H4 (cell line): Measurements from ENCODE around the gene GLB1L. TPM values are rescaled to one million over a fixed set of nuclear protein-coding genes. Genes with fewer than 3 reads are reported as not detected.

ENCODE experiments used
- DNase-seq: peaks from one replicate; pipeline ENCODE4 v3.0.0-alpha.2; 2015; ENCODE audit warnings: low spot score
- total RNA-seq: library from RNA; depleted of rRNA; stranded (reverse); fragments of >200 nt; shearing (Covaris generic); gene quantifications from 2 replicates; pipeline ENCODE4 v1.2.3, GENCODE V29; 2014

GLB1L gene
- total RNA-seq, 1 experiment from 2014 or later, result 5.7 TPM

GRCh38 chr2:219223831-219224610, 21.2 kb downstream of the GLB1L start:
- no peak for DNase-seq

- no peak for DNase-seq
These were observed 23.2 kb downstream of the GLB1L start for GRCh38 chr2:219221957-219222518.

GRCh38 chr2:219220652-219221402, 24.4 kb downstream of the GLB1L start:
- no peak for DNase-seq

GRCh38 chr2:219219784-219220532, 25.3 kb downstream of the GLB1L start:
- DNase-seq, result no peak

DNA sequence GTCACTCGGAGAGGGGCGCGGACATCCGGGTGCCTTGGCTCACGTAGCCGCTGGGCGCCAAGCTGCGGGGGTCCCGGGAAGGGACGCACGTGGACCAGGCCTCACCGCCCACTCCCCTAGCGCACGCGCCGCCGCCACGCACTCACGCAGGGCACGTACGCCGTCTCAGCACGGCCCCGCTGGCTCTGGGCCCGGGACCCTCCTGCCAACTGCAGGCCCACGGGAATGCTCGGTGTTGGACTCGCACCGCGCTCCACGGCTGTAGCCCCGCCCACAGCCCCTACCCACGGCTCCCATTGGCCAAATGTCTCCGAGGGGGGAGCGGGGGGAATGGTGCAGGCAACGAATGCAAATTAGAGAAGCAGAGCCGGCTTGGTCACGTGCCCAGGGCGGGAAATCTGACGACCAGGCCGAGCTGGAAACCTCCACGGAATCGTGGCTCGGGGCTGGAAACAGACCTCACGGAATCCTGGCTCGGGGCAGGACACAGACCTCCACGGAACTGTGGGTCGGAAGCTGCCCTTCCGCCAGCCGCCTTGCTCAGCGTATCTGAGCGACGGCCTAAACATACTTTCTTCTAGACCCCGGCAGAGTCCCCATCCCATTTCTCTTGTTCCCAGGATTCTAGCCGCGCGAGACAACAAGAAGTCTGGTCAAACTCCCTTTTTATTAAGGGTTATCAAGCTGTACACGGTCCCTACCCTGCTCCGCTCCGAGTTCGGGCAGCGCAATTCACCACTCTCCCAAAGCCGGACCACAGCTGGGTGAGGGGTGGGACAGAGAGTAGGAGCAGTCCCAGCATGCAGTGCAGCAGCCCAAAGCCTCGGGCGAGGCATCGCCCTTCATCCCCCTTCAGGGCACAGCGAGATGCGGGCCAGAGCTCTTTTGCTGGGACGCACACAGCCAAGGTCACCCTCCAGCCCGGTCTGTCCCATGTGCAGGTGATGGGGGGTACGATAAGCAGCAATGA, 26.2 kb downstream of the GLB1L start, which contains the start of gene ABCB6:
ABCB6 (minus strand) TSS at position 227 of the 970 bp plus-strand sequence. CDS start 285 bp downstream, outside the sequence.
- peak; percentile 92 for DNase-seq

DNA sequence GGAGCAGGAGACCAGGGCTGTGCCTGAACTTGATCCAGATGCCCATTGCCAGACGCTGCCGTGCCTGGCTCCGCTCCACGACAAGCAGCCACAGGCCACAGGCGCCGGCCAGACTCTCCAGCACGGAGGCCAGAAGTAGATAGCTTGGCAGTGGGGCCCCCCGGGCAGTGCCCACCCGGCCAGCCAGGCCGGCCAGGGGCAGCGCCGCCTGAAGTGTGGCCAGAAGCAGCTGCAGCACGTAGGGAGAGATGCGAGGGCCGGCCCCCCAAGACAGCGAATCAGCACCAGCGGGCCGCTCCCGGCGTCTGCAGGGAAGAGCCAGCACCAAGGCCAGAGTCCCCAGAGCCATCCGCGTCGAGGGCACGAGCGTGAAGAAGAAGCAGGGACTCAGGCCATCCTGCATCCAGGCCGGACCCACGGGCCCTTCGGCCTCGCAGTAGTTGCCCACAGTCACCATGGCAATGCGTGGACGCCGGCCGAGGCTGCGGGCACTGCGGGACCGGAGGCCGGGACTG, 27.0 kb downstream of the GLB1L start:
- DNase-seq, result peak; percentile 63

DNA sequence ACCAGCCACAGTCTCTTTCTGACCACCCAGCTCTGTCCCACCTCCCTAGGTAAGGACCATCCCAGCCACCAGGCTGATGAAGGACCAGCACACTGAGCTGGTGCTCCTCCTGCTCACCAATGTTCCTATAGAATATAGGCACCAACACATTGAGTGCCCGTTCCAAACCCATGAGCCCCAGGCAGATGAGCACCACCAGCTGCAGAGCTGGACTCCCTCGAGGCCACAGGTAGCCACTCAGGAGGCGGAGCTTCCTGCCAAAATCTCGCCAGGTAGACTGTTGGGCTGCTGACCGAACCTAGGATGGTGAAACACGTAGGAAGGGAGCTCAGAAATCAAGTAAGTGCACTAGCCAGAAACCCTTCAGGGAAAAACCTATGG, 28.7 kb downstream of the GLB1L start:
- DNase-seq, result no peak

DNA sequence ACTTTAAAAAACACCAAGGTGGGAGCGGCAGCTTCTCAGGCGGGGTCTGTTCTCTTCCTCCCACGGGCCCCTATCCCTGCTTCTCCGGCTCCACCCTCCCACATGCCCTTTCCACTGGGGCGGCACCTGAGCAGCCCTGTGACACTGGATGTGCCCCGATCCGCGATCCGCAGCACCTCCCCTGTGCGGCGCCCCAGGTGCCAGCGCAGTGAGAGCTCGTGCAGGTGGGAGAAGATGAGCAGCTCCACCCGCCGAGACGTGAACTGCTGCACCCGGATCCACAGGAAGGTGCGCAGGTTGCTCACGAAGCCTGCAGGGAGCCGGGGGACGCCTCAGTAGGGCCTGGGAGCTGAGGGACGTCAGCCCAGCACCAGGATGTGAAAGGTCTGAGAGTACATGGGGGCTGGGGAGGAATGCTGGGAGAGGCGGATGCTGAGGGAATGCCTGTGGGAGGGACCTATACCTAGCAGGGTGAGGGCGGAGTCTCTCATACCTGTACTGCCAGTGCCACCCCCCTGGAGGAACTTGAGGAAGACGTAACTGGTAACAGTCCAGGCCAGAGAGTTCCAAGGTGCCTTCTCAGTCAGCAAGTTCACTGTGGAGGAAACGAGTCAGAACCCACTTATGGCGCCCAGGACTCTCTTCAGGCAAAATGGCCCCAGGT, 29.2 kb downstream of the GLB1L start:
- DNase-seq, result no peak

- DNase-seq, result no peak
These were observed 30.5 kb downstream of the GLB1L start for GRCh38 chr2:219214786-219215185.

DNA sequence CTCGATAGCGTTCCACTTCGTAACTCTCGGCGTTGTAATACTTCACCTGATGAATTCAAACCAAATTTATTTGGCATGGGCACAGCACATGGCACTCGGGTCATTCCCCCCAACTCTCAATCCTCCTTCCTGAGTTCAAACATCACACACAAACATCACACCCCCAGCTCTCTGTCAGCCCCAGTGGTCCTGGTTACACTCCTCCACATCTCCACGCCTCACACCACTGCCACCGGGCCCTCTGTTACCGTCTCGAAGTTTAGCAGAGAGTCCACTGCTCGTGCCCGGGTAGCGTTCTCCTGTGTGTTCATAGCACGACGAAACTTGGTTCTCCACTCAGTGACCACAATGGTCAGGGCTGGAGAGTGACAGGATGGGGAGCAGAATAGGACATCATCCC, 31.1 kb downstream of the GLB1L start:
- no peak for DNase-seq

DNA sequence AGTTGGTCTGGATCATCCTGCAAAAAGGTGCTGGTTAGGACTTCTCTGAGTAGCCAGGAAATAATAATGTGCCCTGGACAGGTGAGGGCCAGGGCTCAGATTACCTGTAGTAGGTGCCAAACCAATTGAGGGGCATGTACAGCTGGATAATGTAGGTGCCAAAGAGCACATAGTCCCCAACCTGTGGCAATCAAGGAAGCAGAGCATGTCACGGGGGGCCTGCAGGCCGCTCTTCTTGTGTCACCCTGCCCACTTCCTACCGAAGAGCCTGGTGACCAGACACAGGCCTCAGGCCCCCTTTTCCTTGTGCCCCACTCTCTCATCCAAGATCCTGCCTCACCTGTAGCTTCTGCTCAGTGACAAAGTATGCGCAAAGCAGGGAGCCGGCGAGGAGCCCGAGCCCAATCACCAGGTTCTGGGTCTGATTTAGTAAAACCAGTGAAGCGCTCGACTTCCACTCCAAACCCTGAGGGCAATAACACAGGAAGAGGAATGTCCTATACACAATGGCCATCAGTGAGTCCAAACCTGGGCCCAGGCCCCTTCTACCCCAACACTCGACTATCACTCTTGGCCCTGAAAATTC, 31.7 kb downstream of the GLB1L start:
- no peak for DNase-seq

- no peak for DNase-seq
These were observed 32.2 kb downstream of the GLB1L start for GRCh38 chr2:219213026-219213415.

DNA sequence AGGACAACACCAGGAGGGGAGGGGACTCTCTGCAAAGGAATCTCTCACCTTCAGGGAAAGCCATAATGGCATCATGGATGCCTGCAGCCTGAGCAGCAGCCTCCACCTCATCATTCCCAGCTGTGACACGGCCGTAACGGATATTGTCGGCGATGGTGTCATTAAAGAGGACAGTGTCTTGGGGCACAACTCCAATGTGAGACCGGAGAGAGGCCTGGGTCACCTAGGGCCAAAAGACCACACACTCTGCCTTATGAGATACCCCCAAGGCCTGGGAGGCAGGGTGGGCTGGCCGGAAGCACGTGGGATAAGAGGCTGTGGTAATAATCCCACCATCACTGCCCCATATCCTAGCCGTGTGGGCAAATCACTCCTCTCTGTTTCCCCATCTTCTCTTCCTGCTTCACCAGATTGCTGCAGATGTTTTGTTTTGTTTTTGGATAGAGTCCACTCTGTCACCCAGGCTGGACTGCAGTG, 34.3 kb downstream of the GLB1L start:
- DNase-seq, result no peak

DNA sequence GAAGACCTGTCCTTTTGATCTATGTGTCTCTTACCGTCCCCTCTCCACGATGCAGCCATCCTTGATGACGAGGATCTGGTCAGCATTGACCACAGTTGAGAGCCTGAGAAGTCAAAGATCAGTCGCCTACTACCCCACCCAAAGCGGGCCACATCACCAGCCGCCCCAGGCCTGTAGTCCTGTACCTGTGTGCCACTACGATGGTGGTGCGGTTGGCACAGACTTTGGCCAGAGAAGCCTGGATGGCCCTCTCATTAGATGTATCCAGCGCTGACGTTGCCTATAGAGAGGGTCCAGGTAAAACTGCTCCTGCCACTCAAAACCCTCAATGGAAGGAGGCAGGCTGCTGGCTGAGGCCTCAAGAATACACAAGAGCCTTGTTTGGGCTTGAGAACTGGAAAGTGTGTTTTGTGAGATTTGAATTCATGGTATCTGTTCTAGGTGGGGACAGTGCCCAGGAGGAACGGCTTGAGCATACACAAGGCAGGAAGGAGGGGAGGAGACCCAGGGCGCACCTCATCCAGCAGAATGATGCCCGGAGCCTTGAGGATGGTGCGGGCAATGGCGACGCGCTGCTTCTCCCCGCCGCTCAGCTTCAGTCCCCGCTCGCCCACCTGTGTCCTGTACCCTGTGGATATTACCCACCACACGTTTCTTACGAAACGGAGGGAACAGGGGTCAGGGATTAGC, 34.9 kb downstream of the GLB1L start:
- no peak for DNase-seq

- DNase-seq, result no peak
These were observed 35.7 kb downstream of the GLB1L start for GRCh38 chr2:219209236-219210195.

DNA sequence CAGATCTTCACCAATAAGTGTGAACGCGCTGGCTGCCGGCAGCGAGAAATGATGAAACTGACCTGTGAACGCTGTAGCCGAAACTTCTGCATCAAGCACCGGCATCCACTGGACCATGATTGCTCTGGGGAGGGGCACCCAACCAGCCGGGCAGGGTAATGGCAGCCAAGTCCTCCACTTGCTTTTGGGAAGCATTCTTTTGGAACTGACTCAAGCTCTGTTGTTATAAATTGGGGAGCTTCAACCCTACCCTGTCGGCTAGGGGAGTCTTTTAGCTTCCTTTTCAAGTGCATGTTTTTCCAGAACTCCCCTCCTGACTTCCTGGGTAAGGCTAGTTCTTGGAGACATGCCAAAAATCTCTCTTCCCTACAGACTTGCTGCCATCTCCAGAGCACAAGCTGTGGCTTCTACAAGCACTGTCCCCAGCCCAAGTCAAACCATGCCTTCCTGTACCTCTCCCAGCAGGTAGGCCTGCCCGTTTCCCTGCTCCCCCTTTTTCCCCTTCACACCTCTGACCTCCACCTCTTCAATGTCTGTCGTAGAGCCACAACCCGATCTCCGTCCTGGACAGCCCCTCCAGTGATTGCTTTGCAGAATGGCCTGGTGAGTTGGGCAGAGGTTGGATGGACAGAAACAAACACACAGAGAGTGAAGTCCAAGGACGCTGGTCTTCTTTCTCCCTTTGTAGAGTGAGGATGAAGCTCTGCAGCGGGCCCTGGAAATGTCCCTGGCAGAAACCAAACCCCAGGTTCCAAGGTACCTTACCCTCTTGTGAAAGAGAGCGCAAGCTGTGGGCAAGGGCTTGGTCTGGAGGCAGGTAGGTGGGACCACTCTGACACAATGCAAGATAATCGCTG, 37.1 kb downstream of the GLB1L start:
- peak; percentile 42 for DNase-seq
